ENCODE results near the gene SLC9A8.

The SLC9A8 gene

GRCh38 chr20:49792611-49793010 is 20.0 kb upstream of the SLC9A8 start:
- no peaks in the 10 kb centered on the region for H3K36me3 ChIP-seq (ENCODE audit: control insufficient read depth in 2 of 2, insufficient read depth in 1 of 2, low read length in 2 of 2)
- ChIA-PET CTCF (no interaction called here), POLR2A (no interaction called here)
- TF ChIP-seq ZNF704 (tag by site-specific recombination; IDR thresholded peaks at IDR 0.05) (no peak), ZSCAN4 (tag by site-specific recombination; IDR thresholded peaks at IDR 0.05) (no peak), ZNF169 (tag by site-specific recombination; IDR thresholded peaks at IDR 0.05) (no peak), MEIS1 (CRISPR knock-in tag; IDR thresholded peaks at IDR 0.05; ENCODE audit: borderline replicate concordance) (no peak), ZNF184 (tag by site-specific recombination; IDR thresholded peaks at IDR 0.05) (no peak), PBX3 (CRISPR knock-in tag; IDR thresholded peaks at IDR 0.05) (no peak), ZSCAN18 (tag by site-specific recombination; IDR thresholded peaks at IDR 0.05) (no peak), ZNF248 (tag by site-specific recombination; IDR thresholded peaks at IDR 0.05) (no peak), ZNF544 (tag by site-specific recombination; IDR thresholded peaks at IDR 0.05) (no peak), SCRT2 (tag by site-specific recombination; IDR thresholded peaks at IDR 0.05) (no peak)
- H3K4me3 ChIP-seq (ENCODE audit: low read depth, low read length): no peak overlapping the region
- H3K27ac ChIP-seq (ENCODE audit: extremely low read depth, low read depth, low read length): no peak overlapping the region
- no peaks in the 10 kb centered on the region for H3K4me1 ChIP-seq (ENCODE audit: control insufficient read depth, insufficient read depth, low read length)
- no peaks in the 10 kb centered on the region for H3K9me3 ChIP-seq (ENCODE audit: control insufficient read depth, insufficient read depth, low read depth, low read length)

- Histone ChIP-seq H3K4me1 (ENCODE audit: control insufficient read depth, insufficient read depth, low read length) (no peaks in the 10 kb centered on the region), H3K9me3 (ENCODE audit: control insufficient read depth, insufficient read depth, low read depth, low read length) (no peaks in the 10 kb centered on the region), H3K36me3 (ENCODE audit: control insufficient read depth in 2 of 2, insufficient read depth in 1 of 2, low read length in 2 of 2) (no peaks in the 10 kb centered on the region), H3K4me3 (ENCODE audit: low read depth, low read length) (no peak overlapping the region), H3K27ac (ENCODE audit: extremely low read depth, low read depth, low read length) (no peak overlapping the region)
- TF ChIP-seq ZNF514 (tag by site-specific recombination; IDR thresholded peaks at IDR 0.05): no peak
- TF ChIP-seq ZNF169 (tag by site-specific recombination; IDR thresholded peaks at IDR 0.05): no peak
- TF ChIP-seq PBX3 (CRISPR knock-in tag; IDR thresholded peaks at IDR 0.05): no peak
- POLR2A ChIA-PET: no interaction called here
- CTCF ChIA-PET: interaction anchor here (0.6 to 1.3 kb wide), 4 partner anchors 52 to 460 kb away, joined by 3 to 4 read pairs (median 3); no protein-coding TSS in a partner anchor
These were observed 18.1 kb upstream of the SLC9A8 start for GRCh38 chr20:49794336-49795134.

- TF ChIP-seq ZNF621 (tag by site-specific recombination; IDR thresholded peaks at IDR 0.05) (no peak), ZNF623 (tag by site-specific recombination; IDR thresholded peaks at IDR 0.05) (peak; percentile 86)
These were observed 17.5 kb upstream of the SLC9A8 start for GRCh38 chr20:49795135-49795424.

More at GRCh38 chr20:49795135-49795424, 17.5 kb upstream of the SLC9A8 start:
- CTCF ChIA-PET: interaction anchor here (0.6 to 1.3 kb wide), 3 partner anchors 51 to 461 kb away, joined by 3 to 4 read pairs (median 3); no protein-coding TSS in a partner anchor
- POLR2A ChIA-PET: no interaction called here
- Histone ChIP-seq H3K36me3 (ENCODE audit: control insufficient read depth in 2 of 2, insufficient read depth in 1 of 2, low read length in 2 of 2) (no peaks in the 10 kb centered on the region), H3K4me1 (ENCODE audit: control insufficient read depth, insufficient read depth, low read length) (no peaks in the 10 kb centered on the region), H3K9me3 (ENCODE audit: control insufficient read depth, insufficient read depth, low read depth, low read length) (no peaks in the 10 kb centered on the region), H3K27ac (ENCODE audit: extremely low read depth, low read depth, low read length) (no peak overlapping the region), H3K4me3 (ENCODE audit: low read depth, low read length) (no peak overlapping the region)

Data from HEK293 (cell line).